NCI-H2107 (cell line): ENCODE measurements around the gene SYNGAP1.

Experiments
- DNase-seq: peaks from one replicate; lab custom pipeline; 2025; lab: John Stamatoyannopoulos, UW

SYNGAP1 gene

GRCh38 chr6:33404884-33405283, 15.0 kb upstream of the SYNGAP1 start:
- no peak for DNase-seq

GRCh38 chr6:33405386-33405940, 14.4 kb upstream of the SYNGAP1 start:
- no peak for DNase-seq

- no peak for DNase-seq
These were observed 13.7 kb upstream of the SYNGAP1 start for GRCh38 chr6:33406126-33406525.

GRCh38 chr6:33407132-33407718, 12.6 kb upstream of the SYNGAP1 start:
- DNase-seq, result no peak

GRCh38 chr6:33410050-33410710, 9.7 kb upstream of the SYNGAP1 start:
- peak; percentile 94 for DNase-seq

GRCh38 chr6:33410711-33411631, 8.9 kb upstream of the SYNGAP1 start, which contains the start of gene PHF1:
PHF1 (plus strand) TSS chr6:33411014; CDS start chr6:33412264, 1,250 bp downstream.
- DNase-seq, result no peak

GRCh38 chr6:33411632-33412005, 8.2 kb upstream of the SYNGAP1 start:
- DNase-seq, result no peak

GRCh38 chr6:33412140-33413009, 7.5 kb upstream of the SYNGAP1 start:
- no peak for DNase-seq

- no peak for DNase-seq
These were observed 6.4 kb upstream of the SYNGAP1 start for GRCh38 chr6:33413241-33414120.

- DNase-seq, result no peak
These were observed 5.1 kb upstream of the SYNGAP1 start for GRCh38 chr6:33414592-33415271.

- DNase-seq, result no peak
These were observed 4.0 kb upstream of the SYNGAP1 start for GRCh38 chr6:33415831-33416230.

GRCh38 chr6:33416386-33417127, 3.3 kb upstream of the SYNGAP1 start:
- DNase-seq, result no peak

- no peak for DNase-seq
These were observed 2.5 kb upstream of the SYNGAP1 start for GRCh38 chr6:33417128-33417902.

- peak; percentile 92 for DNase-seq
These were observed 1.8 kb upstream of the SYNGAP1 start, which contains the start of gene CUTA for GRCh38 chr6:33417903-33418689. CUTA (minus strand) TSS chr6:33418107; CDS start chr6:33418000, 107 bp downstream.

GRCh38 chr6:33418690-33419291, 1.1 kb upstream of the SYNGAP1 start:
- no peak for DNase-seq

GRCh38 chr6:33420491-33421343, 852 bp downstream of the SYNGAP1 start:
- DNase-seq, result no peak
